Measurements from ENCODE around the gene SLC39A8. TPM values are rescaled to one million over a fixed set of nuclear protein-coding genes. Genes with fewer than 3 reads are reported as not detected.

SLC39A8 gene
- total and polyA plus RNA-seq, 4 donors, result 14.6 to 50.5 (median 22.6) TPM

DNA sequence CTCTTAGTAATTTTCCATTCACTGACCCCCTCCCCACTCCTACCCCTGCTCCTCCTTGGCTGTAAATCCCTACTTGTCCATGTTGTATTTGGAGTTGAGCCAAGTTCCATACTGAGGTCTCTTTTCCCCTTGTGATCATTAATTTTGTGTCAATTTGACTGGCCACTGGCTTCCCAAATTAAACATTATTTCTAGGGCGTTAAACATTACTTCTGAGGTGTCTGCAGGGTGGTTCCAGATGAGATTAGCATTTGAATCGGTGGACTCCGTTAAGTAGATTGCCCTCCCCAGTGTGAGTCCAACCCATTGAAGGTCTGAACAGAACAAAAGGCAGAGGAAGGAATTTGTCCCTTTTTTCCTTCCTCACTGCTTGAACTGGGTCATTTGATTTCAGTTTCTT is 25.7 kb downstream of the SLC39A8 start:
- 59% methylated on average over 3 of the region's 3 CpGs for WGBS
- Histone ChIP-seq H3K36me3 (ENCODE audit: control insufficient read depth in 4 of 4, insufficient read depth in 3 of 4, low read depth in 1 of 4, low read length in 3 of 4) (no peaks in the 10 kb centered on the region), H3K4me1 (ENCODE audit: control insufficient read depth in 4 of 4, insufficient read depth in 4 of 4, low read length in 3 of 4) (peaks cover 1 to 15% (median 7%) of the 10 kb centered on the region in 4 donors), H3K27me3 (ENCODE audit: control insufficient read depth in 4 of 4, insufficient read depth in 4 of 4, low read length in 3 of 4) (no peaks in the 10 kb centered on the region), H3K9me3 (ENCODE audit: control insufficient read depth in 4 of 4, low read length in 3 of 4) (no peaks in the 10 kb centered on the region), H3K27ac (ENCODE audit: low read depth in 1 of 2, low read length in 2 of 2) (no peak overlapping the region), H3K4me3 (ENCODE audit: low read depth in 1 of 3, low read length in 3 of 3) (no peak overlapping the region), H3K9ac (ENCODE audit: low read depth in 1 of 2, low read length in 2 of 2) (no peak overlapping the region)
- no peak for DNase-seq (ENCODE audit: low spot score)
- TF ChIP-seq FOXA1 (IDR thresholded peaks at IDR 0.05), result no peak
- no peak for TF ChIP-seq RXRA (IDR thresholded peaks at IDR 0.05)
- no peak for TF ChIP-seq FOXA2 (IDR thresholded peaks at IDR 0.05)
- TF ChIP-seq REST (IDR thresholded peaks at IDR 0.05), result no peak
- TF ChIP-seq SP1 (IDR thresholded peaks at IDR 0.05), result no peak
- TF ChIP-seq NR2F2 (IDR thresholded peaks at IDR 0.05), result no peak
- no peak for TF ChIP-seq ATF3 (IDR thresholded peaks at IDR 0.05)
- no peak for TF ChIP-seq EGR1 (IDR thresholded peaks at IDR 0.05; ENCODE audit: low read depth in 2 of 2)
- no peak for TF ChIP-seq GABPA (IDR thresholded peaks at IDR 0.05 in 1 of 2, conservative IDR thresholded peaks at IDR 0.05 in 1 of 2)
- TF ChIP-seq, protein P1, sequence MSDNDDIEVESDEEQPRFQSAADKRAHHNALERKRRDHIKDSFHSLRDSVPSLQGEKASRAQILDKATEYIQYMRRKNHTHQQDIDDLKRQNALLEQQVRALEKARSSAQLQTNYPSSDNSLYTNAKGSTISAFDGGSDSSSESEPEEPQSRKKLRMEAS (IDR thresholded peaks at IDR 0.05), result no peak

DNA sequence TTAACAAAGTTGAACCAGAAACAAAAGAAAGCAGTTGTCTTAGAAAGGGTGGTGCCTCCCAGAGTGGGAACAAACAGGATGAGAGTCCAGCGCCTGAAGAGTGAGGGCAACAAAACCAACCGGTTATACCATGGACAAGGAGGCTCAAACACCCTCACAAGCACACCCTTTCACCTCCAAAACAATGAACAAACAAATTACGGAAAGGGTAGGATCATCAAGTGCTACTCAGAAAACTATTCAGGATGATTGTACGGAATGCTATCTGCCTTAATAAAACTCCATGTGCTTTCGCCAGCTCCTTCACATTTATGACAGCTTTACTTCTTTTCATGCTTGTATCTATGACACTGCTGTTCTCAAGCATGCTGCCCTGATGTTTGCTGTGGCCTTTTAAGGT is 26.8 kb downstream of the SLC39A8 start:
- Histone ChIP-seq H3K9me3 (ENCODE audit: control insufficient read depth in 4 of 4, low read length in 3 of 4) (no peaks in the 10 kb centered on the region), H3K27me3 (ENCODE audit: control insufficient read depth in 4 of 4, insufficient read depth in 4 of 4, low read length in 3 of 4) (no peaks in the 10 kb centered on the region), H3K4me1 (ENCODE audit: control insufficient read depth in 4 of 4, insufficient read depth in 4 of 4, low read length in 3 of 4) (peaks cover 1 to 15% (median 7%) of the 10 kb centered on the region in 4 donors), H3K36me3 (ENCODE audit: control insufficient read depth in 4 of 4, insufficient read depth in 3 of 4, low read depth in 1 of 4, low read length in 3 of 4) (no peaks in the 10 kb centered on the region), H3K9ac (ENCODE audit: low read depth in 1 of 2, low read length in 2 of 2) (no peak overlapping the region), H3K27ac (ENCODE audit: low read depth in 1 of 2, low read length in 2 of 2) (no peak overlapping the region), H3K4me3 (ENCODE audit: low read depth in 1 of 3, low read length in 3 of 3) (no peak overlapping the region)
- DNase-seq (ENCODE audit: low spot score), result no peak
- WGBS, result 81% methylated on average over 5 of the region's 5 CpGs
- TF ChIP-seq HNF4G (IDR thresholded peaks at IDR 0.05), result no peak
- no peak for TF ChIP-seq NR2F2 (IDR thresholded peaks at IDR 0.05)
- TF ChIP-seq FOXA1 (IDR thresholded peaks at IDR 0.05), result no peak
- no peak for TF ChIP-seq SP1 (IDR thresholded peaks at IDR 0.05)
- TF ChIP-seq YY1 (IDR thresholded peaks at IDR 0.05), result no peak
- no peak for TF ChIP-seq REST (IDR thresholded peaks at IDR 0.05)
- TF ChIP-seq RXRA (IDR thresholded peaks at IDR 0.05), result no peak
- TF ChIP-seq GABPA (IDR thresholded peaks at IDR 0.05 in 1 of 2, conservative IDR thresholded peaks at IDR 0.05 in 1 of 2), result no peak
- TF ChIP-seq, protein P2, sequence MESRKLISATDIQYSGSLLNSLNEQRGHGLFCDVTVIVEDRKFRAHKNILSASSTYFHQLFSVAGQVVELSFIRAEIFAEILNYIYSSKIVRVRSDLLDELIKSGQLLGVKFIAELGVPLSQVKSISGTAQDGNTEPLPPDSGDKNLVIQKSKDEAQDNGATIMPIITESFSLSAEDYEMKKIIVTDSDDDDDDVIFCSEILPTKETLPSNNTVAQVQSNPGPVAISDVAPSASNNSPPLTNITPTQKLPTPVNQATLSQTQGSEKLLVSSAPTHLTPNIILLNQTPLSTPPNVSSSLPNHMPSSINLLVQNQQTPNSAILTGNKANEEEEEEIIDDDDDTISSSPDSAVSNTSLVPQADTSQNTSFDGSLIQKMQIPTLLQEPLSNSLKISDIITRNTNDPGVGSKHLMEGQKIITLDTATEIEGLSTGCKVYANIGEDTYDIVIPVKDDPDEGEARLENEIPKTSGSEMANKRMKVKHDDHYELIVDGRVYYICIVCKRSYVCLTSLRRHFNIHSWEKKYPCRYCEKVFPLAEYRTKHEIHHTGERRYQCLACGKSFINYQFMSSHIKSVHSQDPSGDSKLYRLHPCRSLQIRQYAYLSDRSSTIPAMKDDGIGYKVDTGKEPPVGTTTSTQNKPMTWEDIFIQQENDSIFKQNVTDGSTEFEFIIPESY (IDR thresholded peaks at IDR 0.05), result no peak
- no peak for TF ChIP-seq RAD21 (IDR thresholded peaks at IDR 0.05)
- no peak for TF ChIP-seq ATF3 (IDR thresholded peaks at IDR 0.05)
- no peak for TF ChIP-seq JUND (IDR thresholded peaks at IDR 0.05)
- TF ChIP-seq, protein P1 (IDR thresholded peaks at IDR 0.05), result no peak
- no peak for TF ChIP-seq CTCF (IDR thresholded peaks at IDR 0.05; ENCODE audit: low read depth, low read length, missing input control)
- TF ChIP-seq HNF4A (conservative IDR thresholded peaks at IDR 0.05), result no peak
- no peak for TF ChIP-seq EGR1 (IDR thresholded peaks at IDR 0.05; ENCODE audit: low read depth in 2 of 2)
- no peak for TF ChIP-seq FOXA2 (IDR thresholded peaks at IDR 0.05)
